Keratinocyte (primary cell): ENCODE measurements around the gene LSM14B.

ENCODE experiments used
- CTCF ChIP-seq, 3 experiments: IDR thresholded peaks in 1 of 3; conservative IDR thresholded peaks in 1 of 3; optimal IDR thresholded peaks in 1 of 3; 2 replicates in 2 of 3; 3 replicates in 1 of 3; pipeline versions ENCODE3 to v1.5.1; 2011; ENCODE audit warnings: low read length in 3 of 3, mild to moderate bottlenecking in 3 of 3, moderate library complexity in 2 of 3, control low read depth in 1 of 3, inconsistent platforms in 1 of 3; ENCODE audit not compliant: insufficient read depth in 2 of 3; ENCODE audit errors: extremely low read depth in 1 of 3
- EZH2 ChIP-seq: IDR thresholded peaks from one replicate; pipeline ENCODE4 v1.6.1; 2012; ENCODE audit warnings: inconsistent platforms, mild to moderate bottlenecking, low read length, moderate library complexity

DNA sequence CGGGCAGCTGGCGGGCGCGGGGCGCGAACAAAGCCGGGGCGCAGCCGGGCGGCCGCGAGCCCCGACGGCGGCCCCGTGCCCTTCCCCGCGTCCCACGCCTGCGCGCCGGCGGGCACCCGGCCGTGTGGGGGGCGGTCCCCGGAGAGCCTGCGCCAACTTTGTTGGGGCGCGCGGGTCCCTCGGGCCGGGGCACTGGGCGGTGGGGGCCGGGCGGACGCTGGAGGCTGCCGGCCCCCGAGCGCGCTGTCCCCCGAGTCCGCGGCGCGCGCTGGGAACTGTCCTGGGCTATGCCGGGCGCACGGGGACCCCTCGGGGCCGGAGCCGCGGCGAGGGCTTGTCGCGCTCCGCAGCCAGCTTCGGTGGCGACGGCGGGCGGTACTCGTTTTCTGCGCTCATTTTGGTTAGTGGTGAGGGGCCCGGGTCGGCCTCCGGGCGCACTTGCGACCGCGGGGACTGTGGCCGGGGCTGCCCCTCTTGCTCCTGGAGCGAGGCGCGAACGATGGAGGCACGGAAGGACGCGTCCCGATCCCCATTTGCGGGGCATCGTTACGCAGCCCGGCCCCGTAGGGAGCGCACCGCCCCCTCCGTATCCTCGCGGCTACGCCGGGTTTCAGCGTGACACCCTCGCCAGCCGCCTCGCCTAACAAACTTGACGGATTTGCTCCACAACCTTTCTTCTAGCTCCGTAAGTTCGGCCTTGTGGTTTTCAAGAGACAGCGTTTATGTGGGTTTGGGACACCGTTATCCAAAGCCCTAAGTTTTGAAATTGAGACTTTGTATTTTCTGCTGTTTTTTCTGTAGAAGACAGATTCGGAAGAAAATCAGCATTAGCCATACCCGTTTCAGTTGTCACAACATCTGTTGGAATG lies 21.9 kb downstream of the LSM14B start:
- TF ChIP-seq CTCF (optimal IDR thresholded peaks at IDR 0.05 in 1 of 3, IDR thresholded peaks at IDR 0.05 in 1 of 3, conservative IDR thresholded peaks at IDR 0.05 in 1 of 3; ENCODE audit: extremely low read depth in 1 of 3, insufficient read depth in 2 of 3, low read length in 3 of 3): no peak
- no peak for TF ChIP-seq EZH2
